ENCODE data around the gene ADGRL1.

Gene ADGRL1

DNA sequence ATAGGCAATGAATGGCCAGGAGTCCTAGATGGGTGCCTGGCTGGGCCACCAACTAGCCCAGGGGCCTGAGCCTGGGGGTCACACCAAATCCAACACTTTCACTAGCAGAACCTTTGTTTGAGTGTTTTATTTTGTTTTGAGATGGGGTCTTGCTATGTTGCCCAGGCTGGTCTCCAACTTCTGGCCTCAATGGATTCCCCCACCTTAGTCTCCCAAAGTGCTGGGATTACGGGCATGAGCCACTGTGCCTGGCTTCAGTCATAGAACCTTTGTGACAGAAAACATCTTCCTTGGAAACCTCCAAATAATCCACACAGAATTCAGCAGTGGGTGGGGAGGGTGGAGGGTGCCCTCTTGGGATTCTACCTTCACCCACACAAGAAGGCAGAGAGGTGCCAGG, 94.5 kb downstream of the ADGRL1 start:
- Histone ChIP-seq H2AFZ (ENCODE audit: low read depth, low read length) (no peak overlapping the region), H3K9ac (ENCODE audit: low read depth, low read length) (no peak overlapping the region), H3K27me3 (ENCODE audit: insufficient read depth, low read length, poor library complexity) (no peaks in the 10 kb centered on the region), H3K79me2 (ENCODE audit: insufficient read depth, low read length) (peaks cover 49% of the 10 kb centered on the region), H3K4me3 (ENCODE audit: low read depth in 1 of 2, low read length in 2 of 2) (no peak overlapping the region), H4K20me1 (ENCODE audit: insufficient read depth, low read length) (peaks cover 25% of the 10 kb centered on the region), H3K36me3 (ENCODE audit: insufficient read depth, low read length) (peaks cover 6% of the 10 kb centered on the region), H3K4me1 (ENCODE audit: insufficient read depth, low read length) (peaks cover 12% of the 10 kb centered on the region), H3K4me2 (ENCODE audit: insufficient read depth, low read length) (no peak overlapping the region), H3K27ac (ENCODE audit: low read length) (0 out of 2 replicates have a peak overlapping the region, but pooled peaks have one; percentile 18), H3K9me3 (ENCODE audit: insufficient read depth, low read length, severe bottlenecking) (no peaks in the 10 kb centered on the region)
- no peak for DNase-seq
- TF ChIP-seq EZH2 (IDR thresholded peaks at IDR 0.05; ENCODE audit: borderline replicate concordance, low read depth, low read length, severe bottlenecking) (no peak), CTCF (IDR thresholded peaks at IDR 0.05; ENCODE audit: borderline replicate concordance, extremely low read depth, low read length, poor library complexity, severe bottlenecking) (no peak)
- no peak for ATAC-seq (ENCODE audit: insufficient read depth, low read depth)

DNA sequence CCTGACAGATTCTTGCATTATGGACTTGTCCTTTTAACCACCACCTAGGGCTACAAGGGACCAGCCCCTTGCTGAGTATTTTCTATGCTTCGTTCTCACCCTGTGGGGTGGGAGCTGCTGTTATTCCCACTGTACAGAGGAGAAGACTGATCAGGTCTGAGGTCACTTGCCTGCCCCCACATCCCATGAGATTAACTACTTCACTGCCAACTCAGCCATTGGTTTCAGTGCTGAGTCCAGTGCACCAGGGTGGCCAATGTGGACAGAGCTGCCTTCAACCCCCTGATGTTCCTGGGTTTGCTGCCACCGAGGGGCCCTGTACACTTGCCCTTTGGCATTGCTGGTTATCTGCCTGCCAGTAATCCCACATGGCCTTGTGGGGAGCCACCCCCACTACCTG, 95.3 kb downstream of the ADGRL1 start:
- Histone ChIP-seq H3K79me2 (ENCODE audit: insufficient read depth, low read length) (peaks cover 41% of the 10 kb centered on the region), H3K27me3 (ENCODE audit: insufficient read depth, low read length, poor library complexity) (no peaks in the 10 kb centered on the region), H3K9me3 (ENCODE audit: insufficient read depth, low read length, severe bottlenecking) (no peaks in the 10 kb centered on the region), H3K4me1 (ENCODE audit: insufficient read depth, low read length) (peaks cover 3% of the 10 kb centered on the region), H2AFZ (ENCODE audit: low read depth, low read length) (no peak overlapping the region), H3K9ac (ENCODE audit: low read depth, low read length) (no peak overlapping the region), H4K20me1 (ENCODE audit: insufficient read depth, low read length) (peaks cover 20% of the 10 kb centered on the region), H3K27ac (ENCODE audit: low read length) (no peak overlapping the region), H3K36me3 (ENCODE audit: insufficient read depth, low read length) (peaks cover 12% of the 10 kb centered on the region), H3K4me2 (ENCODE audit: insufficient read depth, low read length) (no peak overlapping the region), H3K4me3 (ENCODE audit: low read depth in 1 of 2, low read length in 2 of 2) (no peak overlapping the region)
- ATAC-seq (ENCODE audit: insufficient read depth, low read depth): no peak
- no peak for DNase-seq
- no peak for TF ChIP-seq CTCF (IDR thresholded peaks at IDR 0.05; ENCODE audit: borderline replicate concordance, extremely low read depth, low read length, poor library complexity, severe bottlenecking)
- TF ChIP-seq EZH2 (IDR thresholded peaks at IDR 0.05; ENCODE audit: borderline replicate concordance, low read depth, low read length, severe bottlenecking): no peak

GRCh38 chr19:14107581-14108461, 98.1 kb downstream of the ADGRL1 start:
- H4K20me1 ChIP-seq (ENCODE audit: insufficient read depth, low read length): peaks cover 7% of the 10 kb centered on the region; the same call in 1 of the 2 replicates
- no peak overlapping the region for H3K9ac ChIP-seq (ENCODE audit: low read depth, low read length)
- H3K36me3 ChIP-seq (ENCODE audit: insufficient read depth, low read length): peaks cover 26% of the 10 kb centered on the region
- H3K27me3 ChIP-seq (ENCODE audit: insufficient read depth, low read length, poor library complexity): no peaks in the 10 kb centered on the region
- H3K4me1 ChIP-seq (ENCODE audit: insufficient read depth, low read length): no peaks in the 10 kb centered on the region
- ATAC-seq (ENCODE audit: insufficient read depth, low read depth) (no peak), DNase-seq (no peak)
- H3K4me3 ChIP-seq (ENCODE audit: low read depth in 1 of 2, low read length in 2 of 2): no peak overlapping the region
- H3K4me2 ChIP-seq (ENCODE audit: insufficient read depth, low read length): no peak overlapping the region
- H2AFZ ChIP-seq (ENCODE audit: low read depth, low read length): no peak overlapping the region
- H3K79me2 ChIP-seq (ENCODE audit: insufficient read depth, low read length): peaks cover 15% of the 10 kb centered on the region; the same call in 1 of the 2 replicates
- H3K9me3 ChIP-seq (ENCODE audit: insufficient read depth, low read length, severe bottlenecking): no peaks in the 10 kb centered on the region
- TF ChIP-seq EZH2 (IDR thresholded peaks at IDR 0.05; ENCODE audit: borderline replicate concordance, low read depth, low read length, severe bottlenecking): no peak
- TF ChIP-seq CTCF (IDR thresholded peaks at IDR 0.05; ENCODE audit: borderline replicate concordance, extremely low read depth, low read length, poor library complexity, severe bottlenecking): no peak
- no peak overlapping the region for H3K27ac ChIP-seq (ENCODE audit: low read length)

All from DND-41 (cell line).